Ovary (tissue), 9 donors: Measurements from ENCODE around the gene ANKZF1. TPM values are rescaled to one million over a fixed set of nuclear protein-coding genes. Genes with fewer than 3 reads are reported as not detected.

Experiments
- DNase-seq, 5 donors: peaks; one replicate each; pipeline ENCODE4 v3.0.0-alpha.2; 2019 to 2020
- H3K27ac ChIP-seq, 2 donors: fragments of 200-600 bp; one replicate each; pipeline versions ENCODE4 v1.5.1 to v1.8.0; 2019 to 2022
- H3K27me3 ChIP-seq: fragments of 200-600 bp; one replicate; pipeline ENCODE4 v1.8.0; 2022
- H3K36me3 ChIP-seq: fragments of 200-600 bp; sonication (generic); one replicate; pipeline ENCODE4 v1.5.1; 2019
- H3K4me1 ChIP-seq: one replicate; pipeline ENCODE4 v1.8.1; 2013; ENCODE audit warnings: mild to moderate bottlenecking, moderate library complexity; ENCODE audit not compliant: insufficient read depth
- H3K4me3 ChIP-seq: fragments of 200-600 bp; sonication (generic); one replicate; pipeline ENCODE4 v1.5.1; 2017
- H3K9me3 ChIP-seq, 2 donors: fragments of 200-600 bp in 1 of 2; sonication (generic) in 1 of 2; one replicate each; pipeline versions ENCODE4 v1.5.1 to v1.8.1; 2013 to 2019; ENCODE audit warnings: mild to moderate bottlenecking in 1 of 2, moderate library complexity in 1 of 2
- CTCF ChIP-seq, 3 donors: fragments of 450-650 bp in 2 of 3; fragments of 200-600 bp in 1 of 3; IDR thresholded peaks; one replicate each; pipeline versions ENCODE4 v1.5.1 to v1.8.0; 2016 to 2022; ENCODE audit warnings: antibody characterized with exemption in 3 of 3, mild to moderate bottlenecking in 1 of 3
- EP300 ChIP-seq: sonication (generic); formaldehyde crosslinking; IDR thresholded peaks from one replicate; pipeline ENCODE4 v1.6.1; 2017; ENCODE audit warnings: antibody characterized with exemption
- POLR2A ChIP-seq: fragments of 450-650 bp; IDR thresholded peaks from one replicate; pipeline ENCODE4 v1.6.1; 2017; ENCODE audit warnings: antibody characterized with exemption, mild to moderate bottlenecking, moderate library complexity
- whole genome bisulfite sequencing, 3 donors: extraction: QIAGEN DNeasy Blood & Tissue Kit in 1 of 3; methylation state at CpG; one replicate each; pipeline versions ENCODE4 v1.1.5 to v1.1.7; 2013 to 2017; 5-methylcytosine and 5-hydroxymethylcytosine counted together
- intact Hi-C, 4 donors: fragments of 100-400 bp; cut with DNase I; formaldehyde crosslinking; loops; one replicate each; pipeline versions ENCODE4 v1.11.0 to v1.15.1; 2022 to 2023
- polyA plus RNA-seq, 2 donors: library from polyadenylated mRNA; stranded (reverse); fragments of 200-250 nt in 1 of 2; fragments of 350-450 nt in 1 of 2; fragmentation: Illumina TruSeq in 1 of 2; extraction: RNeasy Lipid Tissue Mini Kit (QIAGEN cat#74804) in 1 of 2; gene quantifications; one replicate each; pipeline ENCODE4 v1.2.3, GENCODE V29; 2013 to 2014
- total RNA-seq, 7 donors: library from RNA; depleted of rRNA in 2 of 7; stranded (reverse); fragments of >200 nt in 2 of 7; fragmentation: NEBNext Ultra II Directional in 3 of 7; extraction: Animal tissue kit (Norgen Biotek cat#: 25700) in 3 of 7; gene quantifications; one replicate each; pipeline versions ENCODE4 v1.1.0 to v1.2.4, GENCODE V29; 2016 to 2023
- donor health status: DM: no; HTN: no; CAD: no; lungs with moderate emphysema.
- donor health status: DM: no; HTN: no; CAD: no.
- donor health status: Bipolar disorder and iron deficiency.
- donor health status: DM: yes; HTN: yes; CAD: no.
- donor health status: DM: no; HTN: no; CAD: no.
- donor health status: DM: yes; HTN: yes; CAD: no.

The ANKZF1 gene
- total and polyA plus RNA-seq, 9 donors, result 33.1 to 60.2 (median 39.0) TPM

- Histone ChIP-seq H3K4me3 (no peak overlapping the region), H3K27me3 (no peaks in the 10 kb centered on the region), H3K36me3 (no peaks in the 10 kb centered on the region), H3K9me3 (no peaks in the 10 kb centered on the region), H3K4me1 (peaks cover 23% of the 10 kb centered on the region), H3K27ac (no peak overlapping the region)
- 68 to 79% (median 76%) methylated on average over 6 of the region's 6 CpGs for WGBS, 3 donors
- DNase-seq, result no peak
- TF ChIP-seq CTCF (IDR thresholded peaks at IDR 0.05) (no peak), POLR2A (no peak), EP300 (no peak)
- intact Hi-C loops, result no loop called here
Observed at GRCh38 chr2:219251656-219252055, 22.1 kb downstream of the ANKZF1 start.

- no peaks in the 10 kb centered on the region for H3K36me3 ChIP-seq
- intact Hi-C loops, result no loop called here
- TF ChIP-seq POLR2A (no peak), CTCF (IDR thresholded peaks at IDR 0.05) (no peak), EP300 (no peak)
- WGBS, 3 donors, result 50 to 61% (median 52%) methylated on average over 5 of the region's 5 CpGs
- H3K9me3 ChIP-seq, result no peaks in the 10 kb centered on the region
- DNase-seq, result no peak
- no peaks in the 10 kb centered on the region for H3K27me3 ChIP-seq
- H3K4me3 ChIP-seq, result peak overlapping the region; percentile 57
- H3K4me1 ChIP-seq, result peaks cover 23% of the 10 kb centered on the region
- H3K27ac ChIP-seq, result peak overlapping the region in 1 of 2 donors; percentile 46
Observed at GRCh38 chr2:219252084-219252483, 22.5 kb downstream of the ANKZF1 start.

- H3K4me1 ChIP-seq, result peaks cover 23% of the 10 kb centered on the region
- H3K36me3 ChIP-seq, result no peaks in the 10 kb centered on the region
- no peaks in the 10 kb centered on the region for H3K9me3 ChIP-seq
- intact Hi-C loops, result no loop called here
- 7 to 16% (median 14%) methylated on average over 9 of the region's 9 CpGs for WGBS, 3 donors
- peak overlapping the region in 1 of 2 donors; percentile 46 for H3K27ac ChIP-seq
- DNase-seq, result no peak
- H3K27me3 ChIP-seq, result no peaks in the 10 kb centered on the region
- H3K4me3 ChIP-seq, result peak overlapping the region; percentile 57
- TF ChIP-seq CTCF (IDR thresholded peaks at IDR 0.05), result no peak
- no peak for TF ChIP-seq EP300
- no peak for TF ChIP-seq POLR2A
Observed at GRCh38 chr2:219252570-219252899, 22.9 kb downstream of the ANKZF1 start.

- H3K27ac ChIP-seq, result peak within 1 kb of the TSS; percentile 24 to 46
- peaks cover 23% of the 10 kb centered on the region for H3K4me1 ChIP-seq
Observed at GRCh38 chr2:219252900-219253752, 23.5 kb downstream of the ANKZF1 start, which contains the start of gene TUBA4B. TUBA4B (plus strand) TSS chr2:219253243; CDS start chr2:219253408, 165 bp downstream.

More at GRCh38 chr2:219252900-219253752, 23.5 kb downstream of the ANKZF1 start, which contains the start of gene TUBA4B:
- peak within 1 kb of the TSS; percentile 57 for H3K4me3 ChIP-seq
- TF ChIP-seq CTCF (IDR thresholded peaks at IDR 0.05) (no peak), EP300 (no peak), POLR2A (no peak)
- H3K27me3 ChIP-seq, result no peaks in the 10 kb centered on the region
- peak; percentile 43 to 60 (median 56) for DNase-seq
- 1 to 2% (median 2%) methylated on average over 49 of the region's 49 CpGs for WGBS, 3 donors
- no peaks in the 10 kb centered on the region for H3K36me3 ChIP-seq
- no peaks in the 10 kb centered on the region for H3K9me3 ChIP-seq
- intact Hi-C loops, result no loop called here
